Myocyte (in vitro differentiated cells): ENCODE data around the gene ASCL4. TPM values are rescaled to one million over a fixed set of nuclear protein-coding genes. Genes with fewer than 3 reads are reported as not detected.

ENCODE experiments used
- DNase-seq: peaks from one replicate; pipeline ENCODE4 v3.0.0-alpha.2; 2012; ENCODE audit warnings: low read depth
- total RNA-seq: library from RNA; depleted of rRNA; stranded (reverse); fragments of >200 nt; gene quantifications from 2 replicates; pipeline ENCODE4 v1.2.3, GENCODE V29; 2014

The ASCL4 gene
- total RNA-seq, 1 donor from 2014 or later: not detected

GRCh38 chr12:107778383-107779025 lies 4.0 kb downstream of the ASCL4 start:
- DNase-seq: no peak

- no peak for DNase-seq
Measured at GRCh38 chr12:107779077-107779831, 4.8 kb downstream of the ASCL4 start.

GRCh38 chr12:107780298-107780697 lies 5.8 kb downstream of the ASCL4 start:
- DNase-seq: no peak

GRCh38 chr12:107782067-107782466 lies 7.6 kb downstream of the ASCL4 start:
- no peak for DNase-seq

GRCh38 chr12:107783406-107784376 lies 9.2 kb downstream of the ASCL4 start:
- DNase-seq: no peak

- DNase-seq: no peak
Measured at GRCh38 chr12:107788281-107788680, 13.8 kb downstream of the ASCL4 start.

- no peak for DNase-seq
Measured at GRCh38 chr12:107788690-107789458, 14.4 kb downstream of the ASCL4 start.

- no peak for DNase-seq
Measured at GRCh38 chr12:107791465-107792089, 17.1 kb downstream of the ASCL4 start.

GRCh38 chr12:107794451-107794850 lies 19.9 kb downstream of the ASCL4 start:
- DNase-seq: no peak

- DNase-seq: no peak
Measured at GRCh38 chr12:107798580-107798979, 24.1 kb downstream of the ASCL4 start.

GRCh38 chr12:107801150-107801549 lies 26.6 kb downstream of the ASCL4 start:
- DNase-seq: peak; percentile 3

GRCh38 chr12:107803092-107803491 lies 28.6 kb downstream of the ASCL4 start:
- no peak for DNase-seq

GRCh38 chr12:107805488-107806180 lies 31.1 kb downstream of the ASCL4 start:
- no peak for DNase-seq

GRCh38 chr12:107807471-107808150 lies 33.1 kb downstream of the ASCL4 start:
- no peak for DNase-seq

- no peak for DNase-seq
Measured at GRCh38 chr12:107817250-107817649, 42.7 kb downstream of the ASCL4 start.

- DNase-seq: peak; percentile 45
Measured at GRCh38 chr12:107818984-107819383, 44.5 kb downstream of the ASCL4 start.

- DNase-seq: no peak
Measured at GRCh38 chr12:107822356-107822755, 47.9 kb downstream of the ASCL4 start.
